Measurements from ENCODE around the gene SUGP2.

Gene SUGP2

GRCh38 chr19:18951721-18952281, 81.5 kb downstream of the SUGP2 start:
- peak; percentile 77 for DNase-seq (ENCODE audit: low spot score)

GRCh38 chr19:18949858-18950257, 83.5 kb downstream of the SUGP2 start:
- DNase-seq (ENCODE audit: low spot score): no peak

GRCh38 chr19:18948976-18949356, 84.4 kb downstream of the SUGP2 start:
- no peak for DNase-seq (ENCODE audit: low spot score)

- no peak for DNase-seq (ENCODE audit: low spot score)
Measured at GRCh38 chr19:18948075-18948975, 85.0 kb downstream of the SUGP2 start.

- DNase-seq (ENCODE audit: low spot score): no peak
Measured at GRCh38 chr19:18946918-18947317, 86.4 kb downstream of the SUGP2 start.

GRCh38 chr19:18946335-18946734, 87.0 kb downstream of the SUGP2 start:
- DNase-seq (ENCODE audit: low spot score): no peak

GRCh38 chr19:18945297-18945696, 88.0 kb downstream of the SUGP2 start:
- no peak for DNase-seq (ENCODE audit: low spot score)

GRCh38 chr19:18943465-18943864, 89.9 kb downstream of the SUGP2 start:
- DNase-seq (ENCODE audit: low spot score): no peak

GRCh38 chr19:18942692-18943091, 90.6 kb downstream of the SUGP2 start:
- DNase-seq (ENCODE audit: low spot score): no peak

GRCh38 chr19:18941628-18942354, 91.5 kb downstream of the SUGP2 start:
- DNase-seq (ENCODE audit: low spot score): no peak

Measured in kidney tubule cell (primary cell).